ENCODE measurements around the gene TUFM.

- TF ChIP-seq, protein P1, sequence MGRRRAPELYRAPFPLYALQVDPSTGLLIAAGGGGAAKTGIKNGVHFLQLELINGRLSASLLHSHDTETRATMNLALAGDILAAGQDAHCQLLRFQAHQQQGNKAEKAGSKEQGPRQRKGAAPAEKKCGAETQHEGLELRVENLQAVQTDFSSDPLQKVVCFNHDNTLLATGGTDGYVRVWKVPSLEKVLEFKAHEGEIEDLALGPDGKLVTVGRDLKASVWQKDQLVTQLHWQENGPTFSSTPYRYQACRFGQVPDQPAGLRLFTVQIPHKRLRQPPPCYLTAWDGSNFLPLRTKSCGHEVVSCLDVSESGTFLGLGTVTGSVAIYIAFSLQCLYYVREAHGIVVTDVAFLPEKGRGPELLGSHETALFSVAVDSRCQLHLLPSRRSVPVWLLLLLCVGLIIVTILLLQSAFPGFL (CRISPR knock-in tag; IDR thresholded peaks at IDR 0.05; ENCODE audit: borderline replicate concordance), result no peak
- TF ChIP-seq CTCF (IDR thresholded peaks at IDR 0.05), result no peak
- TF ChIP-seq, protein P2, sequence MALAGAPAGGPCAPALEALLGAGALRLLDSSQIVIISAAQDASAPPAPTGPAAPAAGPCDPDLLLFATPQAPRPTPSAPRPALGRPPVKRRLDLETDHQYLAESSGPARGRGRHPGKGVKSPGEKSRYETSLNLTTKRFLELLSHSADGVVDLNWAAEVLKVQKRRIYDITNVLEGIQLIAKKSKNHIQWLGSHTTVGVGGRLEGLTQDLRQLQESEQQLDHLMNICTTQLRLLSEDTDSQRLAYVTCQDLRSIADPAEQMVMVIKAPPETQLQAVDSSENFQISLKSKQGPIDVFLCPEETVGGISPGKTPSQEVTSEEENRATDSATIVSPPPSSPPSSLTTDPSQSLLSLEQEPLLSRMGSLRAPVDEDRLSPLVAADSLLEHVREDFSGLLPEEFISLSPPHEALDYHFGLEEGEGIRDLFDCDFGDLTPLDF (CRISPR knock-in tag; IDR thresholded peaks at IDR 0.05), result no peak
- TF ChIP-seq CBFB (CRISPR knock-in tag; IDR thresholded peaks at IDR 0.05; ENCODE audit: low read depth), result no peak
- TF ChIP-seq ZNF121 (CRISPR knock-in tag; IDR thresholded peaks at IDR 0.05), result no peak
These were observed 37.3 kb upstream of the TUFM start for GRCh38 chr16:28883221-28883996.

Data from WTC11 (cell line).